Measurements from ENCODE around the gene TMEM267.
"Not testable (repeated sequence)": the region's sequence is repeated elsewhere in the genome, so short reads cannot be mapped to it uniquely, and the experiment has no call there.

The TMEM267 gene

GRCh38 chr5:43456556-43456955, 27.1 kb downstream of the TMEM267 start:
- no peak for DNase-seq

GRCh38 chr5:43441575-43441974, 42.1 kb downstream of the TMEM267 start:
- not testable (repeated sequence) for DNase-seq

DNA sequence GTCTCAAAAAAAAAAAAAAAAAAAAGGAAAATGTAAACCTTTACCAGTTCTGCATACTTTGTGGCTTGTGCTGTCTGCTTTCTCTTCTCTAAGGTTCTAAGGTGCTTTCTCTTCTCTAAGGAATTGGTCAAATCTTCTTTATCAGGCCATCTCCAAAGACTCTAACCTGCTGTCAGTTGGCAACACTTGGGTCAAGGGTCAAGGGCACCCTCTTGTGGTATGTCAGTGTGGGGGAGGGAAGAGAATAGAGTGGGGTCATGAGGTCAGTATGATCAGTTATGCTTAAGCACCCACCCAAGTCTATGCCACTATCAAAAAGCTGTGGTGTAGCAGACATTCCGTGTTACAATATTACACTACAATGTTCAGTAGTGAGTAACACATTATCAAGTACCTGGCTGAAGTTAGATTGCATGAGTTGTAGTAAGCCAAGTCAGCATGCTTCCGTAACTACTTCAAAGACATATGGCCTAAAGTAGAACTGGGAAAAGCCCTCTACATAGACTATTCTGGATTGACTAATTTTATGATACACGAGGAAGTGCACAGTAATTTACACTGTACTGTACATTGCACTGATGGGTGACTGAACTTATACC, 46.5 kb downstream of the TMEM267 start:
- no peak for DNase-seq

DNA sequence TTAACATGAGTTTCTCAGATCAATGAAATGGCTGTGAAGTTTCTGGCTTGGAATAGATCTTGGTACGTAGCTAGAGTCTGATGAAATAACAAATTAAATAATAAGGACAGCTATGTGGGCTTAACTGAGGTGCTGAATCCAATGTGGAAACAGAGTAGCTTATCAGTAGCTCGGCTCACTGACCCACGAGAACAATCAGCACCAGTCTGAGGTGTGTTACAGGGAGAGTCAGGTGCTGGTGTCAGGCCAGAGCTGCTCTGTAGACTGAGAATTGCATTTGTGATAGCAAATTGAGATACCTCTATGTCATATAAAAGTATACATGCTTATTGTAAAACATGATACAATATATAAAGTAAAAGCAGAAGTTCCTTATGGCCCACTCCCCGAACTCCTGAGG, 50.3 kb downstream of the TMEM267 start:
- DNase-seq, result no peak

- DNase-seq, result no peak
Measured at GRCh38 chr5:43432486-43433375, 50.9 kb downstream of the TMEM267 start.

DNA sequence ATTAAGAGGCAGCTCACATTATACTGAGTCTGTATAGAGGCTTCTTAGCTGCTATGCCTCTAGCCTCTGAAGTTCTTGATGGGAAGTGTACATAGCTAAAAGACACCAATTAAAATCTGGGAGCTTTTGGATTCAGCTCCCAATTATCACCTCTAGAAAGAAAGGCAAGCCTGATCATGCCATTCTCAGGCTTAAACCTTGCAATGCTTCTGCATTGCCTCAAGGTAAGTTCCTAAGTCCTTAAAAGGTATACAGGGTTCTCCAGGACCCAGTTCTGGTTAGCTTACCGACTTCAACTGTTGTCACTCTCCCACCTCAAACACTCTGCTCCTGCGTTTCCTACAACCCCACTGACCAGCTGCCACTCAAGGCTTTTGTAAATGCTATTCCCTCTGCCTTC, 54.0 kb downstream of the TMEM267 start:
- peak; percentile 27 for DNase-seq

DNA sequence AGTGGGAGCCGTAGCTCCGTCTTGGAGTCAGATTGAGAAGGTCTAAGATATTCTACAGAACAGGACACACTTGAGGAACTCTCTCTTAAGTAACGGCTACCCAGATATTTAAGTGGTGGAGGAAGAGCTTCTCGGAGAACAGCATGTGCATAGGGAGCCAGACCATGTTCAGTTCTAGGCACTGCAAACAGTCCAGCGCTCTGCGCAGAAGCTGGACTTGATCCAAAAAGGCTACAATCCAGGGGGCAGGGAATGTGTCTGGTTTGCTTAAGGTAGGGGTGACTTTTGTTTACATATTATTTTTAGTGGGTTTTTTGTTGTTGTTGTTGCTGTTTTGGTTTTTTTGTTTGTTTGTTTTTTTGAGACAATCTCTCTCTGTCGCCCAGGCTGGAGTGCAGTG, 54.6 kb downstream of the TMEM267 start:
- no peak for DNase-seq

DNA sequence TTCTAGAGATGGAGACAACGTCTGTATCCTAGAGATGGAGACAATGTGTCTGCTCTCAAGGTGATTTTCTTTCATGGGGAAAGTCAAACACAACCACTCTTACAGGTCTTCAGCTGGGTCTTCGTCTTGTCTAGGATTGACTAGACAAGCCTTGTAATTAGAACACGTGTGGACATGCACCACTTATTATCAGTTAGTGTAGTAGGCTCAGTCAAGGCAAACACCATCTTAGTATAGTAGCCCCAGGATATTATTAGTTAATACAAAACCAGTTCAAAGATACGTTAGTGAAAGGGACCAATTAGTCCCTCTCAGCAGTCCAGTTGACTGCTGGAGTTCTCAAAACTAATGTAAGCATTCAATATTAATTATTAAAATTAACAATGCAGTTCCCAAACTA, 56.4 kb downstream of the TMEM267 start:
- DNase-seq, result no peak

- no peak for DNase-seq
Measured at GRCh38 chr5:43425983-43426382, 57.7 kb downstream of the TMEM267 start.

GRCh38 chr5:43423086-43423485, 60.6 kb downstream of the TMEM267 start:
- DNase-seq, result not testable (repeated sequence)

- peak; percentile 28 for DNase-seq
Measured at GRCh38 chr5:43422143-43422542, 61.5 kb downstream of the TMEM267 start.

DNA sequence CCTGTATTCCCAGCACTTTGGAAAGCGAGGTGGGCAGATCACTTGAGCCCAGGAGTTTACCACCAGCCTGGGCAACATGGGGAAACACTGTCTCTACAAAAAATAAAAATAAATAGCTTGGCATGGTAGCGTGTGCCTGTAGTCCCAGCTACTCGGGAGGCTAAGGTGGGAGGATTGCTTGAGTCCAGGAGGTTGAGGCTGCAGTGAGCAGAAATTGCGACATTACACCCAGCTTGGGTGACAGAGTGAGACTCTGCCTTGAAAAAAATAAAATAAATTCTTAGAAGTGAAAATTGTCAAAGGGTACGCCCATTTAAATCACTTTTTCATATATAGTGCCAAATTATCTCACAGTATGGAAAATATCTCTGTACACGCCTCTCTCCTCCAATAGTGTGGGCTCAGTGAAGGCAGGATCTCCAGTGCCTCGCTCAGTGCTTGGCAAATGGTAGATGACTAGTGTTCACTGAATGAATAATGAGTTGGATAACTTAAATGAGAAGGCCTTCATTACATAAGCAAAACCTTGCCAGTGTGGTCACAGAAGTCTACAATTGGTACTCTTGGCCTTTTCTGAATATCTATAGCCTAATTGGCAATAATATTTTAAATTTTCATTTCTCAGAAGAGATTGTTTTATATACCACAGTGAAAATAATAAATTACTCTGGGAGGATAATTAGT, 62.1 kb downstream of the TMEM267 start:
- DNase-seq, result no peak

- no peak for DNase-seq
Measured at GRCh38 chr5:43420241-43420640, 63.4 kb downstream of the TMEM267 start.

DNA sequence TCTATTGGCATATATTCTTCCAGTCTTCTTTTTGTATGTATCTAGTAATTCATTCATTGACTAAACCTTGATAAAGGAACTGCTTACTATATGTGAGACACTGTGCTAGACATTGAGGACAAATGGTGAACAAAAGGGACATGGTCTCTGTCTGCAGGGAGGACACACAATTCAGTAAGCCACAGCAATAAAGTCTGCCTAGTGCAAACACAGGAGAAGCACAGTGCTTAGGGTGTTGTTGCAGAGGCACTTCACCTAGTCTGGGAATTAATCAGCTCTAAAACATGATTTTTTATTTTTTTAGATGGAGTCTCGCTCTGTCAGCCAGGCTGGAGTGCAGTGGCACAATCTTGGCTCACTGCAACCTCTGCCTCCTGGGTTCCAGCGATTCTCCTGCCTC, 65.1 kb downstream of the TMEM267 start:
- no peak for DNase-seq

- DNase-seq, result peak; percentile 98
Measured at GRCh38 chr5:43416803-43417394, 66.8 kb downstream of the TMEM267 start.

- DNase-seq, result peak; percentile 75
Measured at GRCh38 chr5:43415935-43416802, 67.5 kb downstream of the TMEM267 start.

- no peak for DNase-seq
Measured at GRCh38 chr5:43413966-43414365, 69.7 kb downstream of the TMEM267 start.

- no peak for DNase-seq
Measured at GRCh38 chr5:43412644-43413043, 71.0 kb downstream of the TMEM267 start.

DNA sequence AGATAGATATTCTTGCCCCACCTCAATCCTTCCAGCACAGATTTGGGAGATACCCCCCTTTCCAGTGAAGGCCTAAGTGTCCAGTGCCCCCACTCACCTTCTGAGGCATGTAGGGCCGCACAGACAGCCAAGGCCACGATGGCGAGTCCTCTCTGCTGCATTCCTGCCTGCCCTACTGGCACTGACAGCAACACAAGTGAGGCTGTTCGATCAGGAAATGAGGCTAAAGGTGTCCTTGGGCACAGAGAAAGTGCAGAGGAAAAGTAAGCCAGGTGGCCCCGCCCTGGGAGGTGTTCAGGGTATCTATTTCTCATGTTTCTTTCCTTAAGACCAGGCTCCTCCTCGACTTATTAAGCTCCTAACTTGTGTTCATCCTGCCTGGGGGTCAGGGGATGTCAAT, 71.5 kb downstream of the TMEM267 start, which contains the start of gene CCL28:
Gene CCL28 (minus strand): TSS at position 236 of the 400 bp plus-strand sequence. CDS start 75 bp downstream, at position 161.
- DNase-seq, result no peak

DNA sequence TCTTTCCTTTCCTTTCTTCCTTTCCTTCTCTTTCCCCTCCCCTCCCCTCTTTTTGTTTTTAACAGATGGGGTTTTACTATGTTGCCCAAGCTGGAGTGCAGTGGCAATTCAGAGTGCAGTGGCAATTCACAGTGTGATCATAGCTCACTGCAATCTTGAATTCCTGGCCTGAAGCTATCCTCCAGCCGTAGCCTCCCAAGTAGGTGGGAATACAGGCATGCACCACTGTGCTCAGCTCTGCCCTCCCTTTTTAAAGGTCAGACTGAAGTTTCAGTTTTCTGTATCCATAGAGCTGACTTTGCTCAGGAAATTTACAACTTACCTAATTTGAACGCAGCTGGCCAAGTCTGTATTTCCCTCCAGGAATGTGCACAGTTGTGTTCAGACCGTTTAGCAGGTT, 72.2 kb downstream of the TMEM267 start:
- DNase-seq, result no peak

DNA sequence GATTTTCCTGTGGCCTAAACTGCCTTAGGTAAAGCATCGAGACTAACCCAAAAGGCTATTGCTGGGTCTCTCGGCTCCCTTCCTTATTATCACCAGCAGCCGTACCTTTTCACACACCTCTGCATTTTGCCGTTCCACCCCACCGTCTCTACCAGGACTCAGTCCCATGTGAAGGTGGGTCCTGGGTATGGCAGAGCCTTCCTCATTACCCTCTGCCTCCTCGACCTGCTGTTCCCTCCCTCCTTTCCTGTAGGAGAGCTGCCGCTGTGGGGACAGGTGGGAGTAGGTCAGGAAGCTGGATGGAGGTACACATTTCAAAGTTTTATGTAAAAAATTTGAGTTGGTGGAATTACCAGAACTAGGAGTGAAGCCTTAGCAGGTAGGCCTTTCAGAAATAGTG, 73.3 kb downstream of the TMEM267 start:
- DNase-seq, result no peak

DNA sequence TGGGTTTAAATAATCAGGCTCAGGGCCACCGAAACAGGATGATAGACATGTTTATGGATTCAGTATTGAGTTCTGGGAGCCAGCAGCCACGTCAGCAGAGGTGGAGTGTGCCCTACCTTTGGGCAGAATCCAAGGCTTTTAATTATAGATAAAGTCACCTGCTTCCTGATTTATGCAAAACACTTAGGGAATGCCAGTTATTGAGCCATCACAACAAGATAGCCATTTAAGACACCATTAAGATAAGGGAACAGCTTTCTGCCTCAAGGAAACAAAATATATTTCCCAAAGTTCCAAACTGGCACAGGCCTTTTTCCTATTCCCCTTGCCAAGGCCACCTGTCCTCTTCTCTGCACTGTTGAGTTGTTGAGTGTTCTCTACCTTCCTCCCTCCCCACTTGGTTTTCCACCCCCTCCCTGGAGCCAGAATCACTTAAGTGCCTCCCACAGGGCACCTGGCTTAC, 73.8 kb downstream of the TMEM267 start:
- no peak for DNase-seq
